ENCODE results near the gene CSF2.
"Not testable (repeated sequence)": the region's sequence is repeated elsewhere in the genome, so short reads cannot be mapped to it uniquely, and the experiment has no call there.

CSF2 gene

GRCh38 chr5:132094393-132095076, 20.9 kb downstream of the CSF2 start:
- DNase-seq: no peak

GRCh38 chr5:132095077-132095410, 21.5 kb downstream of the CSF2 start:
- DNase-seq: no peak

- no peak for DNase-seq
These were observed 21.9 kb downstream of the CSF2 start for GRCh38 chr5:132095424-132095972.

- DNase-seq: no peak
These were observed 23.3 kb downstream of the CSF2 start for GRCh38 chr5:132096904-132097303.

GRCh38 chr5:132098151-132098594, 24.6 kb downstream of the CSF2 start:
- DNase-seq: no peak

GRCh38 chr5:132098621-132099020, 25.0 kb downstream of the CSF2 start:
- DNase-seq: no peak

GRCh38 chr5:132099076-132099748, 25.6 kb downstream of the CSF2 start:
- DNase-seq: no peak

- DNase-seq: no peak
These were observed 26.3 kb downstream of the CSF2 start for GRCh38 chr5:132099905-132100304.

GRCh38 chr5:132100672-132101261, 27.2 kb downstream of the CSF2 start:
- no peak for DNase-seq

GRCh38 chr5:132101385-132101880, 27.8 kb downstream of the CSF2 start:
- DNase-seq: no peak

- DNase-seq: no peak
These were observed 28.6 kb downstream of the CSF2 start for GRCh38 chr5:132102101-132102701.

GRCh38 chr5:132102944-132103331, 29.3 kb downstream of the CSF2 start:
- DNase-seq: no peak

GRCh38 chr5:132103332-132103951, 29.9 kb downstream of the CSF2 start:
- DNase-seq: no peak

GRCh38 chr5:132103969-132104391, 30.4 kb downstream of the CSF2 start:
- DNase-seq: no peak

GRCh38 chr5:132104556-132104955, 31.0 kb downstream of the CSF2 start:
- no peak for DNase-seq

- no peak for DNase-seq
These were observed 32.1 kb downstream of the CSF2 start for GRCh38 chr5:132105688-132106087.

GRCh38 chr5:132108495-132108894, 34.9 kb downstream of the CSF2 start:
- not testable (repeated sequence) for DNase-seq

- DNase-seq: not testable (repeated sequence)
These were observed 35.4 kb downstream of the CSF2 start for GRCh38 chr5:132108957-132109356.

- DNase-seq: no peak
These were observed 36.0 kb downstream of the CSF2 start for GRCh38 chr5:132109494-132110053.

GRCh38 chr5:132110195-132110594, 36.6 kb downstream of the CSF2 start:
- DNase-seq: no peak

- DNase-seq: no peak
These were observed 37.3 kb downstream of the CSF2 start for GRCh38 chr5:132110930-132111329.

- no peak for DNase-seq
These were observed 38.5 kb downstream of the CSF2 start for GRCh38 chr5:132112111-132112510.

All from NCI-H526 treated with DMSO at 0.1 percent for 48 hours (cell line).